Kidney epithelial cell (primary cell): ENCODE results near the gene ZNF419. TPM values are rescaled to one million over a fixed set of nuclear protein-coding genes. Genes with fewer than 3 reads are reported as not detected.
"Not testable (repeated sequence)": the region's sequence is repeated elsewhere in the genome, so short reads cannot be mapped to it uniquely, and the experiment has no call there.

Experiments
- DNase-seq: peaks from one replicate; pipeline ENCODE4 v3.0.0-alpha.2; 2010; ENCODE audit warnings: low read depth
- H3K27me3 ChIP-seq: 2 replicates; pipeline ENCODE4 v1.6.0; 2011; ENCODE audit warnings: low read length; ENCODE audit not compliant: control insufficient read depth, insufficient read depth
- H3K36me3 ChIP-seq: 2 replicates; pipeline ENCODE4 v1.5.1; 2011; ENCODE audit warnings: low read length; ENCODE audit not compliant: control insufficient read depth, insufficient read depth
- H3K4me3 ChIP-seq: 2 replicates; pipeline ENCODE4 v1.5.1; 2011; ENCODE audit warnings: low read depth, mild to moderate bottlenecking, control low read depth, low read length
- CTCF ChIP-seq: IDR thresholded peaks from 2 replicates; pipeline ENCODE4 v1.5.1; 2011; ENCODE audit warnings: mild to moderate bottlenecking, moderate library complexity, low read length, control low read depth, inconsistent platforms; ENCODE audit not compliant: insufficient read depth, poor library complexity, severe bottlenecking
- total RNA-seq: library from RNA; depleted of rRNA; stranded (reverse); fragments of >200 nt; gene quantifications from 2 replicates; pipeline ENCODE4 v1.2.3, GENCODE V29; 2015

Gene ZNF419
- total RNA-seq = 11.4 and 16.8 TPM in 2 replicates

DNA sequence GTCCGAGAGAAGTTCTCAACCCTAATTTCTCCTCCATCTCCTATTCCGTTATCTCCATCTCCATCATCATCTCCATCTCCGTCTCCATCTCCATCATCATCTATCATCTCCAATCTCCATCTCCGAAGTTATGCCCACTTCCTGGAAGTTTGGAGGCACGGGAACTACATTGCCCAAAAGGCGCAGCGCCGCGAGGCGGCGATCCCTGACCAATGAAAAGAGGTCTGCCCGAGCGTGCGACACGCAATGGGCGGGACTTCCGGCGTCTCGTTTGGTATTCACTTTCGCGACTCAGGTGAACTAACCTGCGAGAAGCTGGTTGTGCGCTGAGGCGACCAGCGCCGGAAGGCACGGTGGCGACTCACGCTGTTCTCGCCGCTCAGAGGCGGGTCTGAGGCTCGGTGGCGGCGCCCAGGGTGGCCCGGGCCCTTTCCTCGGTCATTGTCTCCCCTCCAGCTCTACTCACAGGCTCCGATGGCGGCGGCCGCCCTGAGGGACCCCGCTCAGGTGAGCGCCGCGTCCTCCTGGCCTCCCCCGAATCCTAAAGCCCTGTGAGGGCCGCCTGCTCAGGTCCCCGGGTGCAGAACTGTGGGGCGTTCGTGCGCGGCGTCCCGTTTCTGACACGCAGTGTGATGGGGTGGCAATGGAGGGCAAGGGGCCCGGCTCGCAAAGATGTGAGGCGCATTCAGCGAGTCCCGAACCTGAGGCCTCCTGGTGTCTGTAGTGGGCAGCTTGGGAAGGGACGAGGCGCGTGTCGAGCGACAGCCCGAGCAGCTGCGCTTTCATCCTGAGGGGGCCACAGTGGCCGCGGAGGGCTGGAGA is at the start of gene ZNF419:
Gene ZNF419 (plus strand): TSS at position 274 of the 822 bp plus-strand sequence. CDS start 201 bp downstream, at position 475.
- H3K27me3 ChIP-seq, H3K36me3 ChIP-seq: not testable (repeated sequence)
- peak within 1 kb of the TSS; percentile 77 for H3K4me3 ChIP-seq
- peak; percentile 70 for DNase-seq

DNA sequence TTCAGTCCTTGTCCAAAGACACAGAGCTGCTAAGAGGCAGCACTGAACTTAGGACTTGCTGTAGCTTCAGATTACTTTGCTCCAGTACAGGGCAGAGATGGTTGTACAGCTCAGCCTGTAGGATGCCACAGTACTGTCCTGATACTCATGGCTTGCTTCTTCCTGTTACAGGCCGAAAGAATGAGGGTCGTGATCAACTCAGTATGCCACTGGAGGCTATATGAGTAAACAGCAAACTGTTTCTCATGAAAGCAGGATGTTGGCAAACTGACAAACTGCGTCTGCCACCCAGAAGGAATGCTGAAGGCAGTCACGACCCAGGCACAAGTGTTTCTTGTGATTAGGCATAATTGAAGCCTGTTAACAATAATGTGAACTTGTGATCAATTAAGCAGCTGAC is 49.6 kb upstream of the ZNF419 start:
- Histone ChIP-seq H3K36me3 (no peaks in the 10 kb centered on the region), H3K27me3 (no peaks in the 10 kb centered on the region), H3K4me3 (no peak overlapping the region)
- no peak for TF ChIP-seq CTCF
- DNase-seq = no peak

DNA sequence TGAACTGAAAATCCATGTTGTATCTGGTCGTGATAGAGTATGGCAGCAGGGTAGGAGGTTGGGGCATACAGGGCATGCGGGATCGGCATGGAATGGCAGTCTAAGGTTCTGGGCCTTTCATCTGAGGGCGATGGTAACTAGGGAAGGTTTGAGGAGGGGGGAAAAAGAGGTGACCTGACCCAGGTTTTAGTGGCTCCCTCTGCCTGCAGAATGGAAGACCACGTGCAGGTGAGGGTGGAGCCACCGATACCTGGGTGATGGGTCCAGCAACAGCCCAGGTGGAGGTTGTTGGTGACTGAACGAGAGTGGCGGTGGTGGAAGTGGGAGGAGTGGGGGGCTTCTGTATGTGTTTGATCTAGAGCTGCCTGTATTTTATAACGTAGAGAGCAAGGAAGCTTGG is 48.6 kb upstream of the ZNF419 start:
- peaks cover 1% of the 10 kb centered on the region for H3K36me3 ChIP-seq
- TF ChIP-seq CTCF = no peak
- no peak for DNase-seq
- H3K4me3 ChIP-seq = no peak overlapping the region
- no peaks in the 10 kb centered on the region for H3K27me3 ChIP-seq

GRCh38 chr19:57441979-57442752 is 45.4 kb upstream of the ZNF419 start:
- Histone ChIP-seq H3K36me3 (peaks cover 2% of the 10 kb centered on the region), H3K4me3 (no peak overlapping the region), H3K27me3 (no peaks in the 10 kb centered on the region)
- no peak for TF ChIP-seq CTCF
- DNase-seq = no peak

DNA sequence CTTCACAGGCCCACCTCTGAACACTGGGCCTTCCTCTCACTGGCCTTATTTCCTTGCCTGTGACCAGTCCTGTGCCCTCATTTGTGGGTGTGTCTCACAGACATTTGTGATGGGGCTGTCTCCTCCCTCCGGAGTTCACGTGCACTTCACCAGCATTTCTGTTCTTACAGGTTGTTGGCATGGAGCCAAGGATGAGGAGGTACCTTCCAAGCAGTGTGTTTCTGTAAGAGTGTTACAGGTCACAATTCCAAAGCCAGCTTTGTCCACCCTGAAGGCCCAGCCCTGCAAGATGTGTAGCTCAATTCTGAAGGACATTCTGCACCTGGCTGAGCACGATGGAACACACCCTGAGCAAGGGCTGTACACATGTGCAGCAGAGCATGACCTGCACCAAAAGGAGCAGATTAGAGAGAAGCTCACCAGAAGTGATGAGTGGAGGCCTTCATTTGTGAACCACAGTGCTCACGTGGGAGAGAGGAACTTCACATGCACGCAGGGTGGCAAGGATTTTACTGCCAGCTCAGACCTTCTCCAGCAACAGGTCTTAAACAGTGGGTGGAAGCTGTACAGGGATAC is 44.3 kb upstream of the ZNF419 start:
- H3K36me3 ChIP-seq = peaks cover 2% of the 10 kb centered on the region
- no peak overlapping the region for H3K4me3 ChIP-seq
- no peak for TF ChIP-seq CTCF
- no peaks in the 10 kb centered on the region for H3K27me3 ChIP-seq
- no peak for DNase-seq

DNA sequence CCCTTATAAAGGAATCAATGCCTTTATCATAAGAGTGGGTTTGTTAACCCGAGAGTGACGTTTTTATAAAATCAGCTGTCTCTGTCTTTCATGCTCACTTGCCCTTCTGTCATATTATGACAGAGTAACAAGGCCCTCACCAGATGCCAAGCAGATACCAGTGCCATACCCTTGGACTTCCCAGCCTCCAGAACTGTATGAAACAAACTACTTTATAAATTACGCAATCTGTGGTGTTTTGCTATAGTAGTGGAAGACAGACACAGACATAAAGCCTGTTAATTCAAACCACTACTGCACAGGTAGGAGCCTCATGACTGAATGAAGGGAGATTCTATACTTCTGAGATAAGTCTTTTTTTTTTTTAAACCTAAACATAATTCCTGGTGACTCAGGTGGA is 35.2 kb upstream of the ZNF419 start:
- DNase-seq = no peak
- TF ChIP-seq CTCF = no peak
- no peaks in the 10 kb centered on the region for H3K27me3 ChIP-seq
- H3K4me3 ChIP-seq = no peak overlapping the region
- no peaks in the 10 kb centered on the region for H3K36me3 ChIP-seq
